NCI-H82 treated with DMSO at 0.1 percent for 48 hours (cell line): ENCODE measurements around the gene NUP98.
"Not testable (repeated sequence)": the region's sequence is repeated elsewhere in the genome, so short reads cannot be mapped to it uniquely, and the experiment has no call there.

Experiments
- DNase-seq: peaks from one replicate; lab custom pipeline; 2025; ENCODE audit not compliant: unreplicated experiment; lab: John Stamatoyannopoulos, UW

Gene NUP98

DNA sequence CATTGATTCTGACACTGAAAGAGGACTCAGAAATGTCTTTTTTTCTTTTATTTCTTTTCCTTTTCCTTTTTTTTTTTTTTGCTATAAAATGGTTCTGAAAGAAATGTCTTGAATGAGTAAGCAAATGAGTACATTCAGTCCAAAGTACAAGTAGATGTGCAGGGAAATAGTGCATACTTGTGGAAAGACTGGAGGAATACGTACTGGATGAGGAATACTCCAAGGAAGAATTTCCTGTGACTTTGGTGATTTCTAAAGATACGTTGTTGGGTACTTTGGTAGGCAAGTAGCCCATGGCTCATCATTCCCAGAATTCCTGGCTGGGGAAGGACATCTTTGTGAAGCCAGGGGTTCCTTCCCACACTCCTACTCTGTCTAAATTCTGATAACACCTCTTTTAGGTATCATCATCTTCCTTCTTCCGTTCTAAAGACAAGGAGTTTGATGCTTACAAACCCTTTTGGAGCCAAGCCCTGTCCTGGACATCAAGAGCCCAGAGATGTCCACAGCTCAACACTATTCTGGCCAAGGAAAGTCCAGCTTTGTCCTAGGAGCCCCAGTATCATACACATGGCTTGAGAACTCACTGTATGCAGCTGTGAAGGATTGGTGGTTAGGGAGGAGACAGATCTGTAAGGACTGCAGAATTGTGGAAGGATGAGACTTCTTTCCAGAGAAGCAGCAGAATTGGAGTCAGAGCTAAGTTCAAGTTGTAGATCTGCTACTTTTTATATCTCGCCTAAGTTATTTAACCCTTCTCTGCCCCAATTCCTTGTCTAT, 4.8 kb upstream of the NUP98 start:
- DNase-seq, result no peak

DNA sequence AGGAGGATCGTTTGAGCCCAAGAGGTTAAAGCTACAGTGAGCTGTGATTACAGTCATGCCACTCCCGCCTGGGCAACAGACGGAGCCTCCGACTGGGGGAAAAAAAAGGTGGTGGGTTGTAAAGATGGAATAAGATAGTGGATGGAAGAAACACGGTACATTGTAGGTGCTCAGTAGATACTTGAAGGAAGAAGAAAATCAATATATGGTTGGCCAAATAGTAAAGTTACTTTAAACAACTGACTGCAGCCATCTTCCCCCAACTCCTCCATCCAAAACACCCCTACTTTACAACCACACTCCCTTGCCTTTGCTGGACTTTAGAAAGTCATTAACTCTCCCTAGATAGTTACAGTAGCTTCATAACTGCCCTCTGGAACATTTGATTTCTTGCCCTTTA, 2.5 kb upstream of the NUP98 start:
- no peak for DNase-seq

DNA sequence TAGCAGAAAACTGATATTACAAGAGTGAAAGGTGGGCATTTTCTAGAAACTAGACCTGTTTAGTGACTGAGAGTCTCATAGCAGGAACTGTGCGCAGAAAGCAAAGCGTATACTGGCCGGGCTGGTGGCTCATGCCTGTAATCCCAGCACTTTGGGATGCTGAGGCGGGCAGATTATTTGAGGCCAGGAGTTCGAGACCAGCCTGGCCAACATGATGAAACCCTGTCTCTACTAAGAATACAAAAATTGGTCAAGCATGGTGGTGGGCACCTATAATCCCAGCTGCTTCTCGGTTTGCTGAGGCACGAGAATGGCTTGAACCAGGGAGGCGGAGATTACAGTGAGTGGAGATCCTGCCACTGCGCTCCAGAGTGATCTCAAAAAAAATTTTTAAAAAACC, 1.8 kb upstream of the NUP98 start:
- no peak for DNase-seq

DNA sequence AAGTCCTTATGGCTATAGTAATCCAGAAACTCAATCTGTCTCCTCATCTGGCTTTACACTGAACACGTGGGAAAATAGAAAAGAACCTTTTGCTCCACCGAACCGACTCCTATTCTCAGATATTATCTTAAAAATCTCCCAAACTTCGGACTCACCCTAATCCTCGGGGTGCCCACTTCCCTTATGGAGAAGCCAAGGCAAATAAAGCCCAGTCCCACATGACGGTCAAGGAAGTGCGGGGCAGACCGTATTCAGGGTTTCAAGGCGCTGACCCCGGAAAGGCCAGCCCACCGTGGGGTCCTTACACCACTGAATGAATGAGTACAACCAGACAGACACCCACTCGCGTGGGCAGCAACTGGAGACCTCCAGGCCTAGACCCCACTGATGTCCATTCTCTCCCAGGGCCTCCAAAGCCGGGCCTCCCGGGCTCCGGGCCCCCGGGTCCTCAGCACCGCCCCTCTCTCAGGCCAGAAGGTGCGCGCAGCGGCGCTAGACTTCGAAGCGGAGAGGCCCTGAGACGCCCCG, 489 bp downstream of the NUP98 start:
- no peak for DNase-seq

DNA sequence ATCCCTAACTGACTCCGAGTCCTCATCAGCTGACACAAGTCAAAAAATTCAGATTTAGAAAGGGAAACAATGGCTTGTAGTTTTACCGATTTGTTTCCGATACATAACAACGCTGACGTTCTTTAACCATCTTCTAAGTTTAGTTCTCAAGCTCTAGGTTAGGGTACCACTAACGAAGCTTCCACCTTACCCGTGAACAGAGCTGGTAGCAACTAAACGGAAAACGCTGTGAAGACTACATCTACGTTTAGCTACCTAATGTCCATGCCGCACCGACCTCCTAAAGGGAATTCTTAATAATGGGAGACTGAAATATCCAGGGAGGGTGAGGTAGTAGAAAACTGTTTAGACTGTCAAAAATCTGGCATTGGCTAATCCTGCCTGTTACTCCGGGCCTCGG, 1.0 kb downstream of the NUP98 start:
- no peak for DNase-seq

DNA sequence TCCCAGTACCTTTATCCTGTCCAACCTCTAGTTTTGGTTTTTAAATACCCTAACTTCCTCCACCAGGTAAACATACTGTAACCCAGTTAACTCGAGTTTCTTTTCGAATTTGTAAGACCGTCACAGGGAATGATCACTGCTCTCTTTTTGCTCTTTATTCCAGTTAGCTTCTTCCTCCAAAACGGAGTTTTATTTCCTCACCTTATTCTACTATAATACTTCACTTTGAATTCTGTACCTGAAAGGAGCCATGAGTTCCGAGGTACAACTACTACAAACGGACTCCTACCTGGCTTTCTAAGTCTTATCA, 1.4 kb downstream of the NUP98 start:
- no peak for DNase-seq

DNA sequence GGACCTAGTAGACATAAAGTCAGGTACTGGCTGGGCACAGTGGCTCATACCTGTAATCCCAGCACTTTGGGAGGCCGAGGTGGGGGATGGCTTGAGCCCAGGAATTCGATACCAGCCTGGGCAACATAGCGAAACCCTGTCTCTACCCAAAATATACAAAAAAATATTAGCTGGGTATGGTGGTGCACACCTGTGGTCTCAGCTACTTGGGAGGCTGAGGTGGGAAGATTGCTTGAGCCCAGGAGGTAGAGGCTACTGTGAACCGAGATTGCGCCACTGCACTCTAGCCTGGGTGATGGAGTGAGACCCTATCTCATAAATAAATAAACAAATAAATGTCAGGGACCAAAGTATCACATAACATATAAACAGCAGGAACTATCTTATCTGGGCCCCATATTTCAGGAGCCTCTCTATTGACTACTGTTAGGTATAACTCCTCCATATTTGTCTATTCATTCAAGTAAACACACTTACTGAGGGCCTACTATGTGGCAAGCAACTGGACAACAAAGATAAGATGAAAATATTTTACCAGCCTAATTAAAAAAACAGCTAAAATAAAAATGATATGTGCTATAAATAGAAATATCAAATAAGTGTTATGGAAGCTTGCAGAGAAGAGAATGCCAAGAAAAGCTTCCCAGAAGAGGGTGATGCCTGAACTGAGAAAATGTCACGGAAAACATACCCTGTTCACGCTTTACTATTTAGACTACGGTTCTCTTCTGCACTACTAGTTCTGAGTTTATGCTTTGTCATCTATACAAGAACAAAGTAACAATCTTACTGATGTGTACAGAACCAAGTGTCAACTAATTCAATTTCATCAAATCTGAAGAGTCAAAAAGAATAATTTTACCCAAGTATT, 2.0 kb downstream of the NUP98 start:
- no peak for DNase-seq

DNA sequence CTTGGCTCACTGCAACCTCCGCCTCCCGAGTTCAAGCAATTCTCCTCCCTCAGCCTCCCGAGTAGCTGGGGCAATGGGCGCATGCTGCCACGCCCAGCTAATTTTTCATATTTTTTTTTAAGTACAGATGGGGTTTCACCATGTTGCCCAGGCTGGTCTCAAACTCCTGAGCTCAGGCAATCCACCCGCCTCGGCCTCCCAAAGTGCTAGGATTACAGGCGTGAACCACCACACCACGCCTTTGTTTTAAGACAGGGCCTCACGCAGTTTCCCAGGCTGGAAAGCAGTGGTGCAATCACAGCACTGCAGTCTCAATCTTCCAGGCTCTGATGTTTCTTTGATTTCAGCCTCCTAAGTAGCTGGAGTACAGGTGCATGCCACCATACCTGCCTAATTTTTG, 3.0 kb downstream of the NUP98 start:
- not testable (repeated sequence) for DNase-seq

DNA sequence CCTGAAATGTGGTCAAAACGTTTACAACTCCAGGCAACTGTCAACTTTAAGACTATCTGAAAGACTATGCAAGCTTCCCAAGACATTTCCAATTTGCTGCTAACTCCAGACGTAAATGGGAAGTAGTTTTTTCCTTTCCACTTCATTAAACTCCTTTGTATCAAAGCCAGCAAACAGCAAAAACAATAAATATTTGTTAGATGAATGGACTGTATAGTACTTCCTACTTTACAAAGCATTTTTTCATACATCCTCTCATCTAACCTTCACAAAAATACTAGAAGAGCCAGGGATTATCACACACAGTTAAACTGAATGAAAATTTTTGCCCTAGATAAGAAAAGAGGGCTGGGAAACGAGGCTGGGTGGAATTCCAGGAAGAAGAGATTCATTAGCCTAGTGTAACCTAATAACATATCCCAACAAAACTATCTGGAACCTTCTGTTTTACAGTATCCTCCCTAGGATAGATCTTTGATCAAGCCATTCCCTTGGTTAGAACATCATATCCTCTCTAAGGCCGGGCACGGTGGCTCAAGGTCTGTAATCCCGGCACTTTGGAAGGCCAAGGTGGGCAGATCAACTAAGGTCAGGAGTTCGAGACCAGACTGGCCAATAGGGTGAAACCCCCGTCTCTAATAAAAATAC, 10.4 kb downstream of the NUP98 start:
- no peak for DNase-seq

DNA sequence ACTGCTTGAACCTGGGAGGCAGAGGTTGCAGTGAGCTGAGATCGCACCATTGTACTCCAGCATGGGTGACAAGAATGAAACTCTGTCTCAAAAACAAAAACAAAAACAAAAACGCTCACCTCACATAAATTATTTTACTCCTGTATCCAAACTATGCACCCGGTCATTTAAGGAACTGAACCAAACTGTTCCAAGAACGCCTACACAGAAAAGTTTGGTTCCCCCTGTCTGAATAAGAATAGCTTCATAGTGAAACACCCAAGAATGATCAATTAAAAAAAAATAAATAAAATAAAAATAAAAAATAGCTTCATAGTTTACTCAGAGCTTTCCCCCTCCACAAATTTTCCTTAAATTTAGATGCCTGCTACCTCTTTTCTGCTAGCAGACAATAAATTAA, 13.7 kb downstream of the NUP98 start:
- DNase-seq, result no peak

DNA sequence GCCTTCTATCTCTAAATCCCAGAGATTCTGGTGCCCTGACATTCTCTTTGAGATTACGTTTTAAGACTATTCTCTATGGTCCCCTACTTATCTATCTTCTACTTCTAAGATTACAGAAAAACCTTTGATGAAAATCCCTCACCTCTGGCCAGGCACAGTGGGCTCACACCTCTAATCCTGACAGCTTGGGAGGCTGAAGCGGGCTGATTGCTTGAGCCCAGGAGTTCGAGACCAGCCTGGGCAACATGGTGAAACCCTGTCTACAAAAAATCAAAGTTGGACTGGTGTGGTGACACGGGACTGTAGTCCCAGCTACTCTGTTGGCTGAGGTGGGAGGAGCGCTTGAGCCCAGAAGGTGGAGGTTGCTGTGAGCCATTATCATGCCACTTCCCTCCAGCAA, 14.4 kb downstream of the NUP98 start:
- no peak for DNase-seq

DNA sequence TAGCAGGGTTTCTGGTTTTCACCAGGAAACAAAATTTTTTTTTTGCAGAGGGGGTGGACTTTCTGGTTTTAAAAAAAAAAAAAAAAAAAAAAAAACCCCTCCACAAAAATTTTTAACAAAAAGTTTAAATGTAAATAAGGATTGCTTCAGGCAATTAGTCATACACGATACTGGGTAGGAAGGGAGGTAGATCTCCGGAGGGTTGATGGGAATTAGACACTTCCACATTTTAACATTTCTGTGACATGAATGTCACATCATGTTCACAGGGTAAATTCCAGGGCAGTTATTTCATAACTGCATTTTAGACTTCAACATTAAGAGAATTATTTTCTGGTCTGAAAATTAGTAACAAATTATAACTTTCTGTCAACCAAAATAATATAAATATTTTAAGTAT, 15.9 kb downstream of the NUP98 start:
- DNase-seq, result no peak

DNA sequence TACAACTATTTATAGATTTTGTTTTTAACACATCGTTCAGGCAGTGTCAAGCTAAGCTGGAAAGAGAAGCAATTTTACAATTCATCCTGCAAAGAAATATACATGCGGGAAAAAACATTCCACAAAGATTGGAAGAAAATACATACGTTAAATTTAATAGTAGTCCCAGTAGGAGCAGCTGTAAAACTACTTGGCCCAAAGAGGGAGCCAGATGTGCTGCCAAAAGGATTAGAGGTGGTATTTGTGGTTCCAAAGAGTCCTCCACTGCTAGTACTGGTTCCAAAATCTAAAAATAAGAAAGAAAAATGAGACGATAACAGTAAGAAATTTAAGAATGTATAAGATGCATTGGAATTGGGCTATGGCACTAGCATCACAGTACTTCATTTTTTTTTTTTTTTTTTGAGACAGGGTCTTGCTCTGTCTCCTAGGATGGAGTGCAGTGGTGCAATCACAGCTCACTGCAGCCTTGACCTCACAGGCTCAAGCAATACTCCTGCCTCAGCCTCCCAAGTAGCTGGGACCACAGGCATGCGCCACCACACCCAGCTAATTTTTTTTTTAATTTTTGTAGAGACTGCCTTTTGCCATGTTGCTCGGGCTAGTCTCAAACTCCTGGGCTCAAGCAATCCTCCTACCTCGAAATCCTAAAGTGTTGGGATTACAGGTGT, 21.5 kb downstream of the NUP98 start:
- DNase-seq, result no peak

DNA sequence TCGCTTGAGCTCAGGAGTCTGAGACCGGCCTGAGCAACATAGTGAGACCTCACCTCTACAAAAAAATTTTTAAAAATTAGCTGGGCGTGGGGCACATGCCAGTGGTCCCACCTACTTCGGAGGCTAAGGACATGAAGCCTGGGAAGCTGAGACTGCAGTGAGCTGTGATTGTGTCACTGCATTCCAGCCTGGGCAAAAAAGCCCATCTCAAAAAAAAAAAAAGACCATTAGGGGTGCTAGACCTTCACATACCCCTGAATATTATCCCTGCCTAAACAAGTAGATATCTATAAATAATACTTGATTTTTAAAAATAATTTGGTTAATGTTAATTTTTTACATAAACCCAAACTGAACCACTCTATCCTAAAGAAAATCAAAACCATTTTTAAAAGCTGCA, 24.2 kb downstream of the NUP98 start:
- no peak for DNase-seq

DNA sequence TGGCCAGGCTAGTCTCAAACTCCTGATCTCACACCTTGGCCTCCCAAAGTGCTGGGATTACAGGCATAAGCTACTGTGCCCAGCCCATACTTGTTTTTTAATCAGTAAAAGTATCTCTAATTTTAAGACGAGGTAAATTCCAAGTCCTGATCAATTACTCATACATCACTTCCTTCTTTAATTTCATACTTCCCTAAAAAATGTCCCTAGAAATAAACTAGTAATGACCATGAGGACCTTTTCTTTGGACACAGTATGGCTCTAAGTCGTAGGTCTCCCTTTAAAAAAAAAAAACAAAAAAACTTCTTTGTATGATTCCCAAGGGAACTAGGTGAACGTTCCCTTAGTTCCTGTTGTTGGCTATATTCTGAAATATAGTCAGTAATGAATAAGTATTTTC, 29.8 kb downstream of the NUP98 start:
- no peak for DNase-seq

DNA sequence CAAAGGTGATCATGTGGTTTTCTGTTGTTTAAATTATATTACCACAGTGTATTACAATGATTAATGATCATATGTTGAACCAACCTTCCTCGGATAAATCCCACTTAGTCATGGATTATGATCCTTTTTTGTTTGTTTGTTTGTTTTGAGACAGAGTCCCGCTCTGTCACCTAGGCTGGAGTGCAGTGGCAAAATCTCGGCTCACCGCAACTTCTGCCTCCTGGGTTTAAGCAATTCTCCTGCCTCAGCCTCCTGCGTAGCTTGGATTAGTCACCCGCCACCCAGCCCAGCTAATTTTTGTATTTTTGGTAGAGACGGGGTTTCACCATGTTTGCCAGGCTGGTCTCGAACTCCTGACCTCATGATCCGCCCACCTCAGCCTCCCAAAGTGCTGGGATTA, 30.5 kb downstream of the NUP98 start:
- DNase-seq, result not testable (repeated sequence)

DNA sequence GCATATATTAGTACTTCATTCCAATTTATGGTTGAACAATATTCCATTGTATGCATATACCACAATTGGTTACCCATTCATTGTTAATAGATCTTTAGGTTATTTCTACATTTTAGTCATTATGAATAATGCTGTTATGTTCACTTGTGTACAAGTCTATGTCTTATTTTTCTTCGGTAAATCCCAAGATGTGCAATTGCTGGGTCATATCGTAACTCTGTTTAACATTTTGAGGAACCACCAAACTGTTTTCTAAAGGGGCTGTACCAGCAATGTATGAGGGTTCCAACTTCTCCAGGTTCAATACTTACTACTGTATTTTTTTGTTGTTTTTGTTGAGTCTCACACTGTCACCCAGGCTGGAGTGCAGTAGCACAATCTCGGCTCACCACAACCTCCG, 33.1 kb downstream of the NUP98 start:
- DNase-seq, result no peak

DNA sequence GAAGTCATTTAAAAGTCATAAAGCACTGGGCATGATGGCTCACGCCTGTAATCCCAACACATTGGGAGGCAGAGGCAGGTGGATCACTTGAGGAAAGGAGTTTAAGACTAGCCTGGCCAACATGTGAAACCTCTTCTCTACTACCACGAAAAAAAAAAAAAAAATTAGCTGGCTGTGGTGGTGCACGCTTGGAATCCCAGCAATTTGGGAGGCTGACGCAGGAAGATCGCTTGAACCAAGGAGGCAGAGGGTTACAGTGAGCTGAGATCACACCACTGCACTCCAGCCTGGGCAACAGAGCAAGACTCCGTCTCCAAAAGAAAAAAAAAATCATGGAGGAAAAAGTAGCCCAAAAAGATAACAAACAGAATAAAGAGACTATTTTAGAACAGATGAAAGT, 42.2 kb downstream of the NUP98 start:
- no peak for DNase-seq

DNA sequence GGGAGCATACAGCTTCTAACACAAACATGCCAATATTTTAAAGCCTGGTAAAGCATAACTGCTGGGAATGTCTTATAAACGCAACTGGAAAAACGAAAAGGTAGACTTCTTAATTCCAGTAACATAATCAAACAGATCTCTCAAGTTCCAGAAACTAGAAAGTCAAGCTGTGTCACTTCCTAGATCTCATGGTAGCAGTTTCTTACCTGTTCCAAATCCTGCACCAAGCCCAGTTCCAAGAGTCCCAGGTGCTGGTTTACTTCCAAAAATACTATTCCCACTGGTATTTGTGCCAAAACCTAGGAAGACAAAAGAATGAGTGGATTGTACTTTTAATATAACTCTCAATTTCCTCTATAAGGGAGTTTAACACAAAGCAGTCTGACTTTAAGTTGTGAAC, 44.2 kb downstream of the NUP98 start:
- DNase-seq, result no peak

DNA sequence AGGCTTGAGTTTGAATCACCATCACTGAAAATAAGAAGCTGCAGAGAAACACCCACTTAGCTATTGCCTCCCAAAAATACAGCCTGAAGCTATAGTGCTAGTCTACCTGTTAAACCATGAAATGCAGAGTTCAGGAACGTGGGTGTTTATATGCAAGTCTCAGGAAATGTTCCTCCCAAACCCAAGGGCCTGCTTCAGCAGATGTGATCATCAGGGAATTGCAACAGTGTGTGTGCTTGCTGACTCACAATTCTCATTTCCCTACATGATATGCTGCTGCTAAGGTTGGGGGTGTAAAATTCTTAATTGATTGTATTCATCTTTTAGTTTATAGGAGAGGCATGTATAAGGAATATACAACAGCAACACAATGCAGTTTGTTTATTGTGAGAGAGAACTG, 49.6 kb downstream of the NUP98 start:
- DNase-seq, result no peak

DNA sequence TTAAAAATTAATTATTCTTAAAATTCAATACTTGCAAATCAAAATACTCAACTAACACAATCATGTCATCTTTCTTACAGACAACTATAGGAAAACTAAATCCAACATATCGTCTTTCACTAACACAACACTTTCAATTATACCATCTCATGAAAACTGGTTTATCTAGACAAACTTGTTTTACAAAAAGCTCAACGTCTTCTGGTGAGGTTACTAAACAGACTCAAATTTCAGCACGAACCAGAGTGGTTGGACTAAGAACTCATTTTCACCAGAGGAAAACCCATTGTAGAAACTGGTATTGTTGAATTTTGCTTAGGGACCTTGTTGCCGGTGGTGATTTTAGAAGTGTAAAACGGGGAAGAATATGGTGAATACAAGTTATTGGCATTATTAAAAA, 52.2 kb downstream of the NUP98 start:
- no peak for DNase-seq
